Measurements from ENCODE around the gene EEF1A2.

- TF ChIP-seq CTCF (IDR thresholded peaks at IDR 0.05) (no peak), POLR2A (IDR thresholded peaks at IDR 0.05) (no peak)
These were observed 4.3 kb downstream of the EEF1A2 start for GRCh38 chr20:63494420-63495166.
